Thyroid gland (tissue), 4 donors: ENCODE measurements around the gene TTC17. TPM values are rescaled to one million over a fixed set of nuclear protein-coding genes. Genes with fewer than 3 reads are reported as not detected.

Source experiments
- DNase-seq, 2 donors: peaks; one replicate each; pipeline ENCODE4 v3.0.0-alpha.2; 2019
- H3K27ac ChIP-seq, 3 donors: fragments of 200-600 bp; sonication (generic); 1 replicate in 2 of 3; 2 replicates in 1 of 3; pipeline ENCODE4 v1.5.1; 2016 to 2019; ENCODE audit warnings: mild to moderate bottlenecking in 1 of 3, moderate library complexity in 1 of 3
- H3K27me3 ChIP-seq: fragments of 200-600 bp; sonication (generic); one replicate; pipeline ENCODE4 v1.5.1; 2019
- H3K36me3 ChIP-seq, 2 donors: fragments of 200-600 bp; sonication (generic); one replicate each; pipeline ENCODE4 v1.5.1; 2016 to 2019
- H3K4me1 ChIP-seq, 2 donors: fragments of 200-600 bp; sonication (generic); one replicate each; pipeline ENCODE4 v1.5.1; 2017 to 2019
- H3K4me3 ChIP-seq, 3 donors: fragments of 200-600 bp; sonication (generic); replicated peaks in 1 of 3; 1 replicate in 2 of 3; 2 replicates in 1 of 3; pipeline ENCODE4 v1.5.1; 2016; ENCODE audit warnings: mild to moderate bottlenecking in 1 of 3
- H3K9me3 ChIP-seq: fragments of 200-600 bp; sonication (generic); one replicate; pipeline ENCODE4 v1.5.1; 2017
- POLR2A ChIP-seq, 2 donors: fragments of 450-650 bp; IDR thresholded peaks; one replicate each; pipeline ENCODE4 v1.6.1; 2017; ENCODE audit warnings: antibody characterized with exemption in 2 of 2, mild to moderate bottlenecking in 2 of 2, moderate library complexity in 1 of 2
- WGBS, 2 donors: methylation state at CpG; one replicate each; pipeline ENCODE4 v1.1.5; 2017; 5-methylcytosine and 5-hydroxymethylcytosine counted together
- intact Hi-C: fragments of 100-400 bp; cut with DNase I; formaldehyde crosslinking; loops from one replicate; pipeline ENCODE4 v1.15.1; 2023
- total RNA-seq, 4 donors: library from RNA; depleted of rRNA; stranded (reverse); fragments of >200 nt; gene quantifications; one replicate each; pipeline ENCODE4 v1.2.3, GENCODE V29; 2016
- TF ChIP-seq, protein P1 (sequence below), 6 experiments: fragments of 200-600 bp in 3 of 6; fragments of 450-650 bp in 3 of 6; sonication (generic) in 3 of 6; IDR thresholded peaks; one replicate each; pipeline ENCODE4 v1.5.1; 2016 to 2019; ENCODE audit warnings: antibody characterized with exemption in 6 of 6, mild to moderate bottlenecking in 2 of 6, inconsistent platforms in 1 of 6, moderate library complexity in 1 of 6

TTC17 gene
- total RNA-seq, 4 donors from 2014 or later: 143 to 258 (median 192) TPM

GRCh38 chr11:43498561-43498960 lies 139.8 kb downstream of the TTC17 start:
- TF ChIP-seq, protein P1, sequence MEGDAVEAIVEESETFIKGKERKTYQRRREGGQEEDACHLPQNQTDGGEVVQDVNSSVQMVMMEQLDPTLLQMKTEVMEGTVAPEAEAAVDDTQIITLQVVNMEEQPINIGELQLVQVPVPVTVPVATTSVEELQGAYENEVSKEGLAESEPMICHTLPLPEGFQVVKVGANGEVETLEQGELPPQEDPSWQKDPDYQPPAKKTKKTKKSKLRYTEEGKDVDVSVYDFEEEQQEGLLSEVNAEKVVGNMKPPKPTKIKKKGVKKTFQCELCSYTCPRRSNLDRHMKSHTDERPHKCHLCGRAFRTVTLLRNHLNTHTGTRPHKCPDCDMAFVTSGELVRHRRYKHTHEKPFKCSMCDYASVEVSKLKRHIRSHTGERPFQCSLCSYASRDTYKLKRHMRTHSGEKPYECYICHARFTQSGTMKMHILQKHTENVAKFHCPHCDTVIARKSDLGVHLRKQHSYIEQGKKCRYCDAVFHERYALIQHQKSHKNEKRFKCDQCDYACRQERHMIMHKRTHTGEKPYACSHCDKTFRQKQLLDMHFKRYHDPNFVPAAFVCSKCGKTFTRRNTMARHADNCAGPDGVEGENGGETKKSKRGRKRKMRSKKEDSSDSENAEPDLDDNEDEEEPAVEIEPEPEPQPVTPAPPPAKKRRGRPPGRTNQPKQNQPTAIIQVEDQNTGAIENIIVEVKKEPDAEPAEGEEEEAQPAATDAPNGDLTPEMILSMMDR (IDR thresholded peaks at IDR 0.05): no peak
- no peak for TF ChIP-seq POLR2A (IDR thresholded peaks at IDR 0.05)
- DNase-seq: no peak
- Histone ChIP-seq H3K27me3 (no peaks in the 10 kb centered on the region), H3K4me1 (no peaks in the 10 kb centered on the region), H3K36me3 (peaks cover 0 to 8% of the 10 kb centered on the region in 2 donors), H3K27ac (no peak overlapping the region), H3K4me3 (no peak overlapping the region), H3K9me3 (no peaks in the 10 kb centered on the region)
- WGBS, 2 donors: 92 to 98% methylated on average over 3 of the region's 3 CpGs
- intact Hi-C loops: no loop called here

- intact Hi-C loops: loop anchor here (10.0 kb wide), 1 partner anchor 61 kb away; no protein-coding TSS in a partner anchor
- Histone ChIP-seq H3K27ac (no peak overlapping the region), H3K36me3 (no peaks in the 10 kb centered on the region), H3K27me3 (no peaks in the 10 kb centered on the region), H3K4me1 (no peaks in the 10 kb centered on the region), H3K4me3 (no peak overlapping the region), H3K9me3 (no peaks in the 10 kb centered on the region)
- WGBS, 2 donors: 82 to 87% methylated on average over 4 of the region's 4 CpGs
- no peak for DNase-seq
- TF ChIP-seq, protein P1 (IDR thresholded peaks at IDR 0.05): no peak
- no peak for TF ChIP-seq POLR2A (IDR thresholded peaks at IDR 0.05)
Observed at GRCh38 chr11:43503417-43503816, 144.7 kb downstream of the TTC17 start.

- Histone ChIP-seq H3K4me1 (no peaks in the 10 kb centered on the region), H3K27ac (no peak overlapping the region), H3K36me3 (no peaks in the 10 kb centered on the region), H3K9me3 (no peaks in the 10 kb centered on the region), H3K4me3 (no peak overlapping the region), H3K27me3 (no peaks in the 10 kb centered on the region)
- peak; percentile 8 to 11 for DNase-seq
- TF ChIP-seq, protein P1 (IDR thresholded peaks at IDR 0.05): peak in 3 of 6 experiments; percentile 27 to 44 (median 34)
- TF ChIP-seq POLR2A (IDR thresholded peaks at IDR 0.05): no peak
- 79 to 81% methylated on average over 6 to 7 of the region's 7 CpGs for WGBS, 2 donors
- intact Hi-C loops: loop anchor here (10.0 kb wide), 1 partner anchor 60 kb away; no protein-coding TSS in a partner anchor
Observed at GRCh38 chr11:43504316-43504950, 145.7 kb downstream of the TTC17 start.

GRCh38 chr11:43505171-43505570 lies 146.5 kb downstream of the TTC17 start:
- no peaks in the 10 kb centered on the region for H3K4me1 ChIP-seq
- intact Hi-C loops: loop anchor here (10.0 kb wide), 1 partner anchor 60 kb away; no protein-coding TSS in a partner anchor

GRCh38 chr11:43507171-43507570 lies 148.5 kb downstream of the TTC17 start:
- 73 to 83% methylated on average over 5 of the region's 5 CpGs for WGBS, 2 donors
- Histone ChIP-seq H3K9me3 (no peaks in the 10 kb centered on the region), H3K27ac (no peak overlapping the region), H3K4me1 (no peaks in the 10 kb centered on the region), H3K4me3 (no peak overlapping the region), H3K27me3 (no peaks in the 10 kb centered on the region), H3K36me3 (no peaks in the 10 kb centered on the region)
- DNase-seq: no peak
- TF ChIP-seq, protein P1 (IDR thresholded peaks at IDR 0.05): no peak
- TF ChIP-seq POLR2A (IDR thresholded peaks at IDR 0.05): no peak
- intact Hi-C loops: loop anchor here (10.0 kb wide), 1 partner anchor 58 kb away; no protein-coding TSS in a partner anchor

More at GRCh38 chr11:43505171-43505570, 146.5 kb downstream of the TTC17 start:
- no peak for TF ChIP-seq POLR2A (IDR thresholded peaks at IDR 0.05)
- TF ChIP-seq, protein P1 (IDR thresholded peaks at IDR 0.05): no peak
- WGBS, 2 donors: 47 to 70% methylated on average over 4 of the region's 4 CpGs
- no peak overlapping the region for H3K27ac ChIP-seq
- no peak for DNase-seq
- no peaks in the 10 kb centered on the region for H3K9me3 ChIP-seq
- H3K36me3 ChIP-seq: no peaks in the 10 kb centered on the region
- no peaks in the 10 kb centered on the region for H3K27me3 ChIP-seq
- no peak overlapping the region for H3K4me3 ChIP-seq
